HG02610 (cell line): ENCODE data around the gene HNF1A.

Experiments
- ATAC-seq: cut with Tn5 transposase; IDR thresholded peaks from one replicate; pipeline ENCODE4 v1.9.1; 2021; ENCODE audit warnings: mild to moderate bottlenecking, moderate library complexity; ENCODE audit not compliant: unreplicated experiment

Gene HNF1A

DNA sequence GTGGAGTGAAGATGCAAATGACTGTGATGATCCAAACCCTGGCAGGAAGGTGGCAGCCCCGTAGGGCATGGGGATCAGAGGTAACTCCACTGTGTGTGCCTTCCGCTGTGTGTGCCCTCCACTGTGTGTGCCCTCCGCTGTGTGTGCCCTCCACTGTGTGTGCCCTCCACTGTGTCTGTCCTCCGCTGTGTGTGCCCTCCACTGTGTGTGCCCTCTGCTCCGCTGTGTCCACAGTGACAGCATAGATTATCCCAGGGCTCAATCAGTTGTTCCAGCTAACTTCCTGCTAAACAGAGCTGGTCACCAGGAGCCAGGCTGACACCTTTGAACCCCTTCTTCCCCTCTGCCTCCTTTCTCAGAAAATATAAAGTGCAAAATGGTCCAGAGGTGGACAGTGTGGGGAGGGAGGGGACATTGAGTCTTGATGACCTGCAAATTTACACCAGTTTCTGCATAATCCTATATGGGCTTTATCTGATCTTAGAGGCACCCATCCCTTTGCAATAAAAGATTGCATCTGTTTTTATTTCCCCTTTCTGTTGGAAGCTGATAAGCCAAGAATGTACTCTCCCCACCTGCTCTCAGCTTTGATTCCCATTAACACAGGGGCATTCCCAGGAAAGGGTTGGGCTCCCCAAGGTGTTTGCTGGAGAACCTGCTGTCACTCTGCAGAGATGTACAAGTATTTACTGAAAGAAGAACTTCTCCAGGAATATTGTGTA lies 21.6 kb upstream of the HNF1A start:
- ATAC-seq: no peak

DNA sequence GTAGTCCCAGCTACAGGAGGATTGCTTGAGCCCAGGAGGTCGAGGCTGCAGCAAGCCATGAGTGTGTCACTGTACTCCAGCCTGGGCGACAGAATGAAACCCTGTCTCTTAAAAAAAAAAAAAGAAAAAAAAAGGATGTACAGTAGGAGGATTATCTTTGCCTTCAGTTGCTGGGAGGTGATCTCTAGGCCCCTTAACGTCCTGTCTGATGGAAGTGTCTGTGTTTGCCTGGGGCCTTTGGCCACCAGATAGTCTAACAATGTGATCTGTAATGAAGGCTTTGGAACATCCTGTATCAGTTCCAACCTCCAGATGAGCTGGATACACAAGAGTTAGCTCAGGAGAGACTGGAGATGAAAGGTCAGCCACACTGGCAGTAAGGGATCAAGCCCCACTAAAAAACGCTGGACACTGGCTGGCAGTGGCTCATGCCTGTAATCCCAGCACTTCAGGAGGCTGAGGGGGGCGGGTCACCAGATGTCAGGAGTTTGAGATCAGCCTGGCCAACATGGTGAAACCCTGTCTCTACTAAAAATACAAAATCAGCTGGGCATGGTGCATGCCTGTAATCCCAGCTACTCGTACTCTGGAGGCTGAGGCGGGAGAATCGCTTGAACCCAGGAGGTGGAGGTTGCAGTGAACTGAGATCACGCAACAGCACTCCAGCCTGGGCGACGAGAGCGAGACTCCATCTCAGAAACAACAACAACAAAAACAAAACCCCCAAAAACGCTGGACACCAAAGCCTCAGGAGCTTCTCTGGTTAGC lies 19.0 kb upstream of the HNF1A start:
- ATAC-seq: no peak

DNA sequence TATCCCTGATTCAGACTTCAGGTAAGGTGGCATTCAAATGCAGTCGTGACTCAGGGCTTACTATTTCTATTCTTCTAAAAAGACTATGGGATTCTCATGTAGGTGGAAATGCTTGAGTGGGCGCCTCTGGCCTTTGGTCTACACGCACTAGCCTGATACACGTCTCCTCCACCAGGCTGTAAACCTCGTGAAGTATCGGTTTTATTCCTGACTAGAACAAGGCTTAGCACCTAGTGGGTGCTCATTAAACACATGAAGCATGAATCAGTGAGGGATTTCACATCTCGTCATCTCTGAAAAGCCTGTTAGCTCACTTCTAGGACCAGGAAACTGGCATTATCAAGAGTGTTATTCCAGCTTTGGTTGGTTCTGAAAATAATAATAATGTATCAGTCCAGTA lies 17.7 kb upstream of the HNF1A start:
- ATAC-seq: peak; percentile 72

DNA sequence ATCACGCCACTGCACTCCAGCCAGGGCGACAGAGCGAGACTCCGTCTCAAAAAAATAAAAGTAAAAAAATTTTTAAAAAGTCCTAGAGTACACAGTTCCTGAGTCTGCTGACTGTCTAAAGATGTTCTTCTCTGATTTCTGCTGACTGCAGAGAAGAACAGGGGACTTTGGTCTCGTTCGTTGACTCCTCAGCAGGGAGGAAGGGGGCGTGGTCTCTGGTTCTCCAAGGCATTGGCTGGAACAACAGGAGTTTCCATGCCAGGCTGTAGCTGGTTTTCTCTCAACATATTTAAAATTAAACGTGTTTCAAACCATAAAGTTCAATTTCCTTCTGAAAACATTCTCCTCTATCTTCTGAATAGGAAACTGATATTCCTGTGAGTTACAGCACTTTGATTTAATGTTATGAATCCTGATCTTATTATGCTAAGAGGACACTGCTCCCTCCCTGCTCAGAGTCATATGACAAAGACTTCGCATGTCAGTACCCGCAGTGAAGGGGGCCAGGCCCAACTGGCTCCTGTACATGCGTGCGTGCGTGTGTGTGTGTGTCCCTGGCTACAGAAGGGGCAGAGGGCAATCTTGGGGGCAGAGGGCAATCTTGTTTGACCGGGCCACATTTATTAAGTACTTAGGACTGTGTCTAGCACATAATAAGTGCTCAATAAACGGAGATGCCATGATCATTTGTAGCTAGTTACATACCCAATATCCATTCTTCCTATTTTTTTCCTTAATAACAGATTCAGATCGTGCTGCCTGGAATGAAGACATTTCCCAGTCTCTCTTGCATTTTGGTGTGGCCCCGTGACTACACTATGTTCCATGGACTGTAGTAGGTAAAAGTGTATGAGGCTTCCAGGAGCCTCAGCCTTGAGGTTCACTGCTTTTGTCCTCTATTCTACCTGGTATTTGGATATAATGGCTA lies 16.5 kb upstream of the HNF1A start:
- no peak for ATAC-seq

DNA sequence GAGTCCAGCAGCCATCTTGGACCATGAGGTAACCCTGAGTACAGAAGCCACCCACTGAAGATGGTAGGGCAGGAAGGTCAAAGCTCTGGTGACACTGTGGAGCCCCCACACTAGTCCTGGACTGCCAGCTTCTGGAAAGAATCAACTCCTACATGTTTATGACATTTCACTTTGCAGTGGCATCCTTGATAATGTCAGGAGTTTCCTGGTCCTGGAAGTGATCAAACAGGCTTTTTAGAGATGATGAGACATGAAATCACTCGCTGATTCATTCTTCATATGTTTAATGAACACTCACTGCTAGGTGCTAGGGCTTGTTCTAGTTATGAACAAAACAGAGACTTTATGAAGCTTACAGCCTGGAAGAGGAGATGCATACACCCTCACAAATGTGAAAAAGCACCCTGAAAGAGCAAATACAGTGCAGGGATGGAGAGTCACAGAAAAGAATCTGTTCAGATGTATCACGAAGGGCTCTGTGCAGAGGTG lies 15.8 kb upstream of the HNF1A start:
- no peak for ATAC-seq

DNA sequence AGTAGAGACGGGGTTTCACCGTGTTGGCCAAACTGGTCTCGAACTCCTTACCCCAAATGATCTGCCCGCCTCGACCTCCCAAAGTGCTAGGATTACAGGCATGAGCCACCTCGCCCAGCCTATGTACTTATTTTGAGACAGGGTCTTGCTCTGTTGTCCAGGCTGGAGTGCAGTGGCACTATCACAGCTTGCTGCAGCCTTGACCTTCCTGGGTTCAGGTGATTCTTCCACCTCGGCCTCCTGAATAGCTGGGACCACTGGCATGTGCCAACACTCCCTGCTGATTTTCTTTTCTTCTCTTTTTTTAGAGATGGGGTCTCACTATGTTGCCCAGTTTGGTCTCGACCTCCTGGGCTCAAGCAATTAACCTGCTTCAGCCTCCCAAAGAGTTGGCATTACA lies 14.0 kb upstream of the HNF1A start:
- ATAC-seq: no peak

DNA sequence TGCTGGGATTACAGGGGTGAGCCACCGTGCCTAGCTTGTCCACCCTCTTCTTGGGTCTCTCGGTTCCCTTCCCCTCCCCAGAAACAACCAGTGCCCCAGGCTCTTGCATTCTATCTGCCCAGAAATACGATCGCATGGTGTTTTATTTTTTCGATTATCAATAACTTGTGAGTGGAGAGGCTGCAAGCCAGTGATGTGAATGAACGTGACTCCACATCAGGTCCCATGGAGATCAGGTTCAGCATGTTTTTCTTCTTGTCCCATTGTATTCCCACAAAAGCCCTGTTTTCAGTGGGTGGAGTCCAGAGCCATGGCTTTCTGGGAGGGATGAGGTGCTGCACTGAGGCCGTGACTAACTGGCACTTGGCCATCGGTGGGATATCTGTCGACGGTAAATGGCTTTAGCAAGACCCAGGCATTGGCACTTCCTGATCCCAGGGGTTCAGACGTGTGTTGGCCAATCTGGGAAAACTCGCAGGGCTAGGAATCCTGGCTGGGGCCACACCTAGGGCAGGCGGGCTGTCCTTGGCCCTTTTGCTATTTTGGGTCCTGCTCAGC lies 12.7 kb upstream of the HNF1A start:
- ATAC-seq: no peak

DNA sequence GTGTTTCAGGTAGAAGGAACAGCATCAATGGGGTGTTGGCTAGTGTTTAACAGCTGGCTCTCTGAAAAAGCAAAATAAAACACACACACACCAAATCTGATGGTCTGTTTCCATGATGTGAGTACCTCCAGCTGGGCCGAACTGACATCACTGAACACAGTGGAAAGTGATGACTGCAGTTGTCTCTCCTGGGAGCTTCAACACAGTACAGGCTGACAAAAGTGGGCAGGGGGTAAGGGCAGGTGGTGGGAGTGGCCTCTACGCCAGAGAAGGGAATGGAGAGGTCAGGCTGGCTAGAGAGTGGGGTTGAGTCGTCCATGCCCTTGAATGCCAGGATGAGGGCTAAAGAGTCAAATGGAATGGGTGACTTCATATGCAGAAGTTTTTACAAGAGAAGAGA lies 8.0 kb upstream of the HNF1A start:
- ATAC-seq: no peak

DNA sequence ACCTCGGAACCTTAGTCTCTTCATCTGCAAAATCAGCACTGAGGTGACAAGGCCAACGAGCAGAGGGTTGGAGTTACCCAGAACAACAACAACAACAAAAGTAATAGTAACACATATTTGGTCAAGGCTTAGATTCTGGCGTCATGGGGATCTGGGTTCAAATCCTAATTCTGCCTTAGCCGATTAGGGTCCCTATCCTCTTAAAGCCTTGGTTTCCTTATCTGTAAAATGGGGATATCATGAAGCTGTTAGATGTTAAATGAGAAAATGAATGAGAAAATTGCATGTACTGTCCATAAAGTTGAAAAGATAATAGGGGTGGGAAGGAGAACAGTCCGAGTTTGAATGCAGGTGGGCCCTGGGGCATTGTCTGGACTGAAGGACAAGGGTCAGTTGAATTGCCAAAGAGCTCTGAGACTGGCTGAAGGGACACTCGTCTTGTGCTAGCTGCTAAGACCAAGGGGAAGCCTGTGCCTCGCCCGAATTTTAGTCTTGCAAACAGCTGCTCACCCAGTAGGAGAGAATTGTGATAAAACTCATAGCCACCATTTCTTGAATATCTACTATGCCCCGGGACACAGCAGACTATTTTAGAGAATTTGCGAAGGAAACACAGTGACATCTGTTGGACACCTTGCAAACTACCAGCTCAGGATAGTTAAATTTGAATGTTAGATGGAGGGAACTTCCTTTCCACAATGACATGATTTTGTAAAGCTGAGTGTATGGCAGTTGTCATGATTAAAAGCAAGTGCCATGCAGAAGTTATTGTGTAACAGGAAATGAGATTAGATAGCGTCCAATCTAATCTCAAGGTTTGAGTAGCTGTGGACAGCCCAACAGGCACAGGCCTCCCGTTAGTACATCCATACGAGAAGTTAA lies 6.8 kb upstream of the HNF1A start:
- ATAC-seq: no peak

DNA sequence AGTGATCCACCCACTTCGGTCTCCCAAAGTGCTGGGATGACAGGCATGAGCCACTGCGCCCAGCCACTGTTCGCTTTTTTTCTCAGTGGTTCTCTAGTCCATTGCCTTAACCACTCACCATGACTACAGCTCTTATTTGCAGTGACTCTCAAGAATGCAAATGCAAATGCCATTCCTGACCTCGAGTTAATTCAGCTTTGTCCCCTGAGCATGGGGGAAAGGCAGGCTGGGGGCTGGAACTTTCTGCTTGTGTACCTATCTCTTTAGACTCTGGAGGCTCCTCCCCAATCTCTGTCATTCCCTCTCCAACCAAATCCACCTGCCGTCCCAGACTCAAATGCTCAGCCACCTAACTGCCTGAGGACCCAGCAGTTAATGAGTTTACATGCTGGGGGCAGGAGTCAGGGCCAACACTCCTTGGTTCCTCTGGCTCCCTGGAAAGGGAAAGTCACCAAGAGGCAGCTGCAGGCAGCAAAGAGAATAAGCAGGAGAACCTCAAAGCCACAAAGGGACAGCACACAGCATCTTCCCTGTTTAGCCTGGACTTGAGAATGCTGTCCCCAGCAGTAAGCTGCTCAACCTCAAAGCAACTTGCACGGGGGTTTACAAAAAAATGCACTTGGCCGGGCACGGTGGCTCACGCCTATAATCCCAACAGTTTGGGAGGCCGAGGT lies 5.3 kb upstream of the HNF1A start:
- no peak for ATAC-seq

DNA sequence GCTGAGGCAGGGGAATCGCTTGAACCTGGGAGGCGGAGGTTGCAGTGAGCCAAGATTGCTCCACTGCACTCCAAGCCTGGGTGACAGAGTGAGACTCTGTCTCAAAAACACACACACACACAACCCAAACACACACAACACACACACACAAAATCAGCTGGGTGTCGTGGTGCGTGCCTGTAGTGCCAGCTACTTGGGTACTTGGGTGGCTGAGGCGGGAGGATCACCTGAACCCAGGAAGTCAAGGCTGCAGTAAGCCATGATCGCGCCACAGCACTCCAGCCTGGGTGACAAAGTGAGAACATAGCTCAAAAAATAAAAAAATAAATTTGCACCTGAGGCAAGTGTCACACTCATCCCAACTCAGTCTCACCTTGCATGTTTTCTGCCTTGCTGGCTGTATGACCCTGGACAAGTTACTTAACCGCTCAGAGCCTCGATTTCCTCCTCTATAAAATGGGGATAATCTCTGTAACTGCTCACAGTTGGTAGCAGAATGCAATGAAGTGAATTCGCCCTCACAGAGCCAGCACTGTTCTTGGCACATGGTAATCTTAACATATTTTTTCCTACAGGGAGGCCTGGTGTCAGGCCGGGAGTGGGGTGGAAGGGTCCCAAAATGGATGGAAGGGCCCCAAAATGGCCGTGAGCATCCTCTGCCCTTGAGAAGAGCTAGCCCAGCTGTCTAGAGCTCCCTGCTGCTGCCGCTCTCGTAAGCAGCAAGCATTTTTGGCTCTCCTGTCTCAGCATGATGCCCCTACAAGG lies 630 bp upstream of the HNF1A start:
- ATAC-seq: no peak

DNA sequence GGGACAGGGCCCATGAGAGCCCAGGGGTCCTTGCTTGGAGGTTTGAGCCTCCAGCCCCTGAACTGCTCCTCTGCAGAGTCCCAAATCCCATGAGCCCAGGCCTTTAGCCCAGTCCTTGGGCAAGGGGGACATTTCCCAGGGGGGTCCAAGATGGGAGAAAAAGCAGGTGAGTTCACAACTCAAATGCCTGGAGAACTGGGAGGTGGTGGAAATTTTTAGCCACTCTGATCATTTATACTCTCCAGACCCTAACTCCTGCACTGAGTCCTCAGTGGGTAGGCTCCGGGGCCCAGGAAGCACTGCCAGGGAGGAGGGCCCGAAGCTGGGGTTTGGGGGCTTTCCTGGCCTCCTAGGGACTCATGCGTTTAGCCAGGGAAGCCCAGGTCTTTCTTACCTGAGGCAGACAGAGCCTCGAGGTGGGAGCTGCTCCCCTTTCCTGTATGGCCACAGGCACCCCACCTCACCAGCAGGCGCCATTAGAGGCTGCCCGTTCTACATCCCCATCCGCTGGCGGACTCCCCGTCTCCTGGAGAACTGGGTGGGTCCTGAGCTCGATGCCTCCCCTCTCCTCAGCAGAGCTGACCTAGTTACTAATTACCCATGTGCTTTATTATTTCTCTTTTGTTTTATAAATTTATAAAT lies 998 bp downstream of the HNF1A start:
- no peak for ATAC-seq

DNA sequence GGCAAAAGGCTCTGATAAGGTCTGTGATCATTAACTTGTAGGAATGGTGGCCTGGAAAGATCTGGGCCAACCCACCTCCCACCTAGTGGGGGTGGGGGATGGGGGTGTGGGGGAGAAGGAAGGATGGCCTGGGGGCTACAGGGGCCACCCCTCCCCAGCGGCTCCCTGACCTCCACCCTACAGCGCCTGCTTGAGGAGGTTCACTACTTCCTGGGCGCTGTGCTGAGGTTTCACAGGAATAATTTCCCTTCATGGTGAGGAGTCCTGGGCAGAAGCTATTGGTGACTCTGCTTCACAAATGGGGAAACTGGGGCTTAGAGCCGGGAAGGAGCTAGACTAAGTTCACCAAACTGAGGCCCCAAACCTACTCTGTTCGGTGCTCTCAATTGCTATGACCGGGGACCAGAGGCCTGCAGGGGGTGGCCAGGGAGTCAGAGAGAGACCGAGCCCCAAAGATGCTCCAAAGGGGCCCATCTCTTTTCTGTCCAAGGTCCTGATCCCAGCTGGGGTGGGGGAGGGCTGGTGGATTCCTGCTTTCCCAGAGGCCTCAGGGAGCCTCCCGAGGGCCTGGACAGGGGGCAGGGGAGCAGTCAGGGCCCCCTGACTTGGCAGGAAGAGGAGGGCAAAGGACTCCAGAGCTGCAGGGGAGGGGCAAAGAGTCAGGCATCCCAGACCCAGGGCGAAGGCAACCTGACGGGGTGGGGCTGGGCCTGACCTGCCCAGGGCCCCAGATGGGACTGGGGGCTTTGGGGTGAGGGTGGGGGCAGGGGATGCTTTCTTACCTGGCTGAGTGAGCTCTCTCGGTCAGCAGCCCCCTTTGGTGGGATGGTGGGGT lies 1.7 kb downstream of the HNF1A start:
- ATAC-seq: no peak

DNA sequence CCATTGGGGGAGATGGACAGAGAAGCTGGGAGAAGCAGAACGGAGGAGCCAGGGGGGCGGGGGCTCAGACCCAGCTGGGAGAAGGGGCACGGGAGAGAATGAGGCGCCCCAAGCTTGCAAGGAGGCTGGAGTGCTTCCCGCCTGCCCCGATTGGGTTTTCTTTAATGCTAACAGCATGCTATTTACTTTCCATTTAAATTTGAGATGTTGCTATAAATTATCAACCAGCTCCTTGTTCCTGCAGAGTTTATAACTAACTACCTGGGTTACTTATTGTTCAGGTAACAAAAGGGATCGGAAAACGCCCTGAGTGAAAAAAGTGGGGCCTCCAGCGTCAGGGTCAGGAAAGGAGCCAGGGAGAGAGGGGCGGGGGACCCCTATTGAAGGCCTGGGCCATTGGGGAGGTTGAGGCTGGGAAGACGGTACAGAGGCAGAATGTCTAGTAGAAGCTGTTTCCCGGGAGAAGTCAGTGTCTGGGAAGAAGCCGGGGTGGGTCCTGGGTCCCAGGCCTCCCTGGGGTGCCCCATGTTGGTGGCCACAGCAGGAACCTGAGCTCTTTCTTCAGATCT lies 2.5 kb downstream of the HNF1A start:
- ATAC-seq: no peak

DNA sequence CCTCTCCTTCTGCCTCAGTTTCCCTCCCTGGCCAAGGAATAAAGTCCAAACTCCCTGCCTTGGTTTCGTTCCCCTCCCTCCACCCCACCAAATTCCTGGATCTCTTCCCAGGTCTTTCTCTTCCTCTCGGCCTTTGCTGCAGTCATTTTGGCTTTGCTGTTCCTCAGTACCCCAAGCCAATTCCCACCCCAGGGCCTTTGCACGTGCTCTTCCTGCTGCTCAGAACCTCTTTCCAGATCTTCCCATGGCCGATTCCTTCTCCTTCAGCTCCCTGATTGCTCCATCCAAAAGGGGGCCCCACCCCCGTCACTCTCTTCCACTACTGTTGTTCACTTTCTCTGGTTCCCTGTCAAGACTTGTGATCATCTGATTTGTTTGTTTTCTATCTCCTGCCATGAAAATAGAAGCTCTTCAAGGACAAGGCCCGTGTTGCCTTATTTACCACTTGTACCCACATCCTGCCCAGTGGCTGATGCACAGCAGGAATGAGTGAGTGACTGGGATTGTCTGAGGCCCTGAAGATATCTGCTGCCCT lies 3.1 kb downstream of the HNF1A start:
- no peak for ATAC-seq

DNA sequence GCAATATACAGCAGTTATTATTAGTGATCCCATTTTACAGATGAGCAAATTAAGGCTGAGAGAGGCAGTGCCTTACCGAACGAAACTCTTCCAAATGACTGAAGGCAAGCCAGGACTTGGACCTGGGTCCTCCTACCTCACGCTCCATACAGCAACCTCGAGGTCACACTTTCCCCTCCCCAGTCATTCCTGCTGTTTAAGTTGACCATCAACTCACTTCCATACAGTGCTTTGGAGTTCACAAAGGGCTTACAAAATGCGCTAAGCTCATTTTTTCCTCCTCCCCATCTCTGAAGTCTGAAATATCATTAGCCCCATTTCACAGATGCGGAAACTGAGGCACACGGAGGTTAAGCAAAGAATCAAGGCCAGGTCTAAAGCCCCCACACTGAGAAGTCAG lies 4.3 kb downstream of the HNF1A start:
- ATAC-seq: no peak

DNA sequence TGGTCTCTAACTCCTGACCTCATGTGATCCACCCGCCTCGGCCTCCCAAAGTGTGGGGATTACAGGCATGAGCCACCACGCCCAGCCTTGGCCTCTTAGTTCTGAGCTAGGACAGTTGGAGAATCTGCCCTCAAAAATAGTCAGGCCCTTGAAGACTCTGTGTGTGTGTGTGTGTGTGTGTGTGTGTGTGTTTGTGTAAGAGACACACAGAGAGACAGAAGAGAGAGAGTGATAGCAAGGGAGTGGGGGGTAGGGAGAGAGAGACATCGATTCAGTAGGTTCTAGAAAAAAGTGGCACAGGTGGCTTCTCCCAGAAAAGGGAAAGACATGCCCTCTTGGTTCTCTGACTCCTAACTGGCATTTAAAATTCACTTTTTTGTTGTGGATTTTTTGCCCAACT lies 5.4 kb downstream of the HNF1A start:
- ATAC-seq: no peak
